K562 treated with DMSO at 1 percent for 4 hours (cell line): Measurements from ENCODE around the gene SLC7A6OS. TPM values are rescaled to one million over a fixed set of nuclear protein-coding genes. Genes with fewer than 3 reads are reported as not detected.

ENCODE experiments used
- total RNA-seq: library from RNA; unstranded; fragments of 300-600 nt; gene quantifications from 2 replicates; pipeline ENCODE4 v1.2.3, GENCODE V29; 2022; ENCODE audit not compliant: insufficient read depth

SLC7A6OS gene
- total RNA-seq, result 13.1 and 13.8 TPM in 2 replicates

DNA sequence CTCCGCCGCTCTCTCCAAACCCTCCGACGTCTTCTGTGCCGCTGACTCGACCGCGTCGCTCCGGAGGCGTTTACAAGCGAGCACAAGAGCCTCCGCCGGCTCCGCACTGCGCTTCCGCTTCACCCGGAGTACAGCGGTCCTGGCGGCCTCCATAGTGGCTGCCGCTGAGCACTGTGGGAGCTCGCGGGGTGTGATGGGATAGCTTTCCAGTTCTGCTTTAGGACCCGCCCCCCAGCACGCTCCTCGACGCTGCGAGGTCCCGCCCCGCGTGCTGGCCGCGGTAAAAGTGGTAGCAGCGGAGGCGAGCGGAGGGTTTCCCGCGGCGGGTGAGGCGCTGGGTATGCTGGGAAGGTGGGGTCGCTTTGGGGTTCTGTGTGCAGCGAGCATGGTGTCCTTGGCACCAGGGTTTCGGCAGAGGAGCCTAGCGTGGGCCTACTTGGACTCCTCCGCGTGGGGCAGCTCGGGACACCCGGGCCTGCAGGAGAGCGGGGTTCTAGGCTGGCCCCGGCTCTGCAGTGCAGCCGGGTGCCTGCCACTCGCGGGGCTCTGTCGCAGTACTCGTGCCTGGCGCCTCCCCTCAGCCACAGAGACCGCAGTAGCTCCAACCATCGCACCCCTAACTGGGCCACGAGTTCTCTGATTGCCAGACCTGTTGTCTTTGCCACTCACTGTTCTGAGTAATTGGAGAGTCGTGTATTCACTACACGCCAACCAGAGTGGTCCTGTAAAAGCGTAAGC is at the start of gene SLC7A6OS, which contains the start of gene PRMT7:
TSS of gene SLC7A6OS (minus strand) at position 173 of the 738 bp plus-strand sequence. CDS start at position 153, 20 bp downstream.
TSS of gene PRMT7 (plus strand) at position 246 of the 738 bp plus-strand sequence. CDS start 4,961 bp downstream, outside the sequence.

GRCh38 chr16:68264128-68265077 is 46.3 kb downstream of the SLC7A6OS start, which contains the start of gene SLC7A6:
Gene SLC7A6 (plus strand): TSS chr16:68264526. CDS start chr16:68274727, 10,201 bp downstream.

Other genes with a start within 250 kb of the SLC7A6OS start
- 24.7 and 30.6 TPM in 2 replicates for gene NFATC3, start 225.6 kb downstream of the SLC7A6OS start, total RNA-seq
- gene ESRP2, start 74.8 kb downstream of the SLC7A6OS start, total RNA-seq, result not detected in 2 replicates
- gene PLA2G15, start 65.6 kb downstream of the SLC7A6OS start, total RNA-seq, result 25.0 and 27.8 TPM in 2 replicates
- gene SLC7A6, start 46.4 kb downstream of the SLC7A6OS start, total RNA-seq, result 16.5 and 27.2 TPM in 2 replicates
- gene PRMT7, start 73 bp upstream of the SLC7A6OS start, total RNA-seq, result 38.5 and 50.4 TPM in 2 replicates
- 1.5 and 2.9 TPM in 2 replicates for gene SMPD3, start 137.6 kb upstream of the SLC7A6OS start, total RNA-seq
- gene ZFP90, start 228.3 kb upstream of the SLC7A6OS start, total RNA-seq, result 3.4 and 4.7 TPM in 2 replicates